Activated CD4-positive, alpha-beta T cell treated with anti-CD3 and anti-CD28 coated beads, Interleukin-2, amount 50 U/mL, for 48 hours (primary cell): ENCODE results near the gene THSD4.
"Not testable (repeated sequence)": the region's sequence is repeated elsewhere in the genome, so short reads cannot be mapped to it uniquely, and the experiment has no call there.

Experiments
- DNase-seq, 2 experiments: peaks; one replicate each; pipeline ENCODE4 v3.0.0-alpha.2; 2020

The THSD4 gene

GRCh38 chr15:71359246-71359645 is 244.0 kb downstream of the THSD4 start:
- DNase-seq: no peak

DNA sequence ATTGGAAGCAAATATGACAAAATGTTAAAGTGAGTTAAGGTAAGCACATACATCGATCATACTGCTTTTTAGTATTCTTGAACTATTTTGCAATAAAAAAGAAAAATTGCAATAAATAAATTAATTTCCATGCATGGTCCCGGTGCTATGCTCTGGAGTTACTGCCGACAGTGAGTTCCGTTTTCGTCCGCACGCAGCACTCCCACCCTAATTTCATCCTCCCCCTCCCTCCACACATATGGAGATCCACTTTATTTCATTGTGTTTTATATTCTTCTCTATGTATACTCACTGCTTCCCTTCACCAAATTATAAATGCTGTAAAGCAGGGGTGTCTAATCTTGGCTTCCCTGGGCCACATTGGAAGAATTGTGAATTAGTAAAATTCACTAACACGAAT is 247.3 kb downstream of the THSD4 start:
- no peak for DNase-seq

DNA sequence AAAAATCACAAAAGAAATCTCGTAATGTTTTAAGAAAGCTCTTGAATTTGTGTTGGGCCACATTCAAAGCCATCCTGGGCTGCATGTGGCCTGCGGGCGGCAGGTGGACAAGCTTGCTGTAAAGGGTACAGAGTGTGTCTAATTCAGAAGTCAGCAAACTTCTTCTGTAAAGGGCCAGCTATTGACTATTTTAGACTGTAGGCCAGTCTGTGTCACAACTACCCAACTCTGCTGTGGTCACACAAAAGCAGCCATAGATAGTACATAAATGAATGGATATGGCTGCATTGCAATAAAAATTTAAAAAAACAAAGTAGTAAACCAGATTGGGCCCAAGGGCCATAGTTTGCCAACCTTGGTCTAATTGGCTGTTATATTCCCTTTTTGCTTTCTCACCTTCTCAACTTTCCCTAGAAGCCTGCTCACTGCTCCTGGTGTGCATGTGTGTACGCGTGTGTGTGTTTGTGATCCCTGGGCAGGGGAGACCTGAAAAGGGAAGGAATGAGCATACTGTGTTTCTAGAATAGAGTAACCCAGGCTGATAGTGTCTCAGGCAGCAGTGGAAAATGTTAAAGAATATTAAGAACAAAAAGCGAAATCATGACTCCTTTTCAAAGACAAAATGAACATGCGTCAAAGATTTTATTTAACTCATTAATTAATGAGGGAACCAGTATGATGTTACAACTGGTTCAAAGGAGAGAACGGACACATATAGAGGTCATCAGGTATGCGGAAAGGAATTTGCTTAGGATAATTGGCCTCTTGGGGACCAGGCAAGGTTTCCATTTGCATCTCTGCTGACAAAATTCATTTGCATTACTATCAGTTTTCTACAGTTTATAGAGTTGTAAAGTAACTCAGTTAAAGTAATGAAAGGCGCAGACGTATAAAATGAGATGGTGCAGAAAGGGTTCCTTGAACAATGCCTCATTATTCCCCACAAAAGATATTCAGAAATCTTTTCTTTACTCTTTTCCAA is 248.0 kb downstream of the THSD4 start:
- DNase-seq: no peak

- no peak for DNase-seq
These were observed 248.9 kb downstream of the THSD4 start for GRCh38 chr15:71364117-71364584.

GRCh38 chr15:71366522-71366921 is 251.3 kb downstream of the THSD4 start:
- DNase-seq: no peak

GRCh38 chr15:71366926-71367325 is 251.7 kb downstream of the THSD4 start:
- DNase-seq: no peak

DNA sequence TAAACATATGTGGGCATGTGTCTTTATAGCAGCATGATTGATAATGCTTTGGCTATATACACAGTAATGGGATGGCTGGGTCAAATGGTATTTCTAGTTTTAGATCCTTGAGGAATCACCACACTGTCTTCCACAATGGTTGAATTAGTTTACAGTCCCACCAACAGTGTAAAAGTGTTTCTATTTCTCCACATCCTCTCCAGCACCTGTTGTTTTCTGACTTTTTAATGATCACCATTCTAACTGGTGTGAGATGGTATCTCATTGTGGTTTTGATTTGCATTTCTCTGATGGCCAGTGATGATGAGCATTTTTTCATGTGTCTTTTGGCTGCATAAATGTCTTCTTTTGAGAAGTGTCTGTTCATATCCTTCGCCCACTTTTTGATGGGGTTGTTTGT is 252.5 kb downstream of the THSD4 start:
- DNase-seq: not testable (repeated sequence)

GRCh38 chr15:71372769-71373168 is 257.5 kb downstream of the THSD4 start:
- DNase-seq: peak; percentile 5 to 8

DNA sequence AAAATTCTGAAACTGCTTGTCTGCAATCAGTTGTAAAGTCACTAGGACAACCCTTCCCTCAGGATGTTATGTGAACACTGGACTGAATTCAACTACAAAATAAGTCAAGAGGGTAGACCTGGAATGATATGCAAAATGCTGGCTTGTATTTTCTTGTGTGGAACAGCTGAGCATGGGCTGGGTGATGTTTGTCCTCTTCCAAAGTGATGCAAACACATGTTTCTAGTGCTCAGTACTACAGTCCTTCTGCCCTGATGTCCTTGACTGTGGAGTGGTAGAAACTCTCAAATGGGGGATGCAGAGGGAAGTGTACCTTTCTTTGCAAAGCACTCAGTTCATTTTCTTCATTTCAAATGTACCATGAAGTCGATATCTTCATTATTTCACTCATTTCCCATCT is 258.6 kb downstream of the THSD4 start:
- no peak for DNase-seq

DNA sequence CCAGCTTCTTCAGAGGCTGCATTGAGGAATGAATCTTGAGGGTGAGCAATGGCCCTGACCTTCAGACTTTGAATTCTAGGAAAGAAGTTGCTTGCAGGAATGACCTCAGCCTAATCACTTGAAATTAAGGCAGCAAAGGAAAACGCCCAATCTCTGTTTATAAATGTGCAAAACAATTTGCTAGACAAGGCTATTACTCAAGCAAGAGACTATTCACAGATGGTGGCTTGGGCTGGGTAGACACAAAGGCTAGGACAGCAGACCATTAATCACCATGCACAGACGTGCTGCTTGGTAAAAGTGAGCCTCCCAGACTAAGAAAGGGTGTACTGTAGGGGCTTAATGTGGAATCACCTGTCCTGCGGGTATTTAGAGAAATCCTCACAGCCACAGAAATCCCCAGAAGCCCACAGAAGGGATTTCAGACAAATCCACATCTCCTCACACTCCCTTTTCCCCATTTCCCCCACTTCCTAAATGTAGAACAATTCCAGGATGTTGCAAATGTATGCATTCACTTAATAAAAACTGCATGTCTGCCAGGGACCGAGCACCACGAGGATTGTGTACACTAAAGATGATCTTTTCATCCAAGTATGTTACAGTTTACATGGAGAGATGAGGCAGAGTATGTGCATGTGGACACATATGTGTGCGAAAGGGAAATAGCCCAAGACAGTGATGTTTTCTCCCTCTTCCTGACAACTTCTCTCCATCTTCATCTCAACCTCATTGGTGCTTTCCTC is 259.5 kb downstream of the THSD4 start:
- DNase-seq: no peak

- no peak for DNase-seq
These were observed 260.7 kb downstream of the THSD4 start for GRCh38 chr15:71375934-71376333.

DNA sequence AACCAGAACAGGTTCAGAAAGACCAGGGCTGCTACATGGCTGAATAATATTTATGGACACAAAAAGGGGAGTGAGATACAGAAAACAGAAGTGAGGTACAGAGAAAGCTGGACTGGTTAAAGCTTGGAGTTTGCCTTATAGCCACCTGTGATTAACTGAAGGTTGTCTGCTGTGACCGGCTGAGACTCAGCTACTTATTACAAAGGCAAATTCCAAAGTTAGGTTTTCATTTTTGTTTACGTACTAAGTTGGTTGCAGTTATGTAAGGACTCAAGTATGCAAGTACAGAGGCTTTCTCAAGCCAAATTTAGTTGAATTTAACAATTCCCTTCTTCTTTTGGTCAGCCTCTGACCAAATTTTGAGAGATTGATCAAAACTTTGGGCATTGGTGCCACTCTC is 264.6 kb downstream of the THSD4 start:
- no peak for DNase-seq

DNA sequence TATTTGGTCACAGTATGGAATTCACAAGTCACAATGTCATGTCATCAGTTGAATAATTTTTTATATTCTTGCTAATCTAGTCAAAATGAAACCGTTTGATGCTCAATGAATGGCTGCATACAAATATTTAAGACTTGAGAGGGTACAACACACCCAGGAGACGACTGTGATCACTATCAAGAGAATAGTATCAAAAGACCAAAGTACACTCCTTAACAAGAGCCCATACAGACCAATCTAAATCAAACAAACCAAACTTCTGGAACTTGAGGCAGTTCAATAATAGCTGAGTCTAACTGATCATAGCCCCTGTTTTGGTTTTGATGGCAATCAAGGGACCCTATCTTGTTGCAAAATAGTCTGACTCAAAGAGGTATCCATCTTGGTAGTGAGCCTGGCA is 265.1 kb downstream of the THSD4 start:
- no peak for DNase-seq

GRCh38 chr15:71384501-71384900 is 269.2 kb downstream of the THSD4 start:
- no peak for DNase-seq

GRCh38 chr15:71385026-71385425 is 269.8 kb downstream of the THSD4 start:
- DNase-seq: no peak

GRCh38 chr15:71385457-71385856 is 270.2 kb downstream of the THSD4 start:
- no peak for DNase-seq

- no peak for DNase-seq
These were observed 270.7 kb downstream of the THSD4 start for GRCh38 chr15:71386005-71386404.

- no peak for DNase-seq
These were observed 271.4 kb downstream of the THSD4 start for GRCh38 chr15:71386448-71387236.

GRCh38 chr15:71387810-71388209 is 272.5 kb downstream of the THSD4 start:
- no peak for DNase-seq

DNA sequence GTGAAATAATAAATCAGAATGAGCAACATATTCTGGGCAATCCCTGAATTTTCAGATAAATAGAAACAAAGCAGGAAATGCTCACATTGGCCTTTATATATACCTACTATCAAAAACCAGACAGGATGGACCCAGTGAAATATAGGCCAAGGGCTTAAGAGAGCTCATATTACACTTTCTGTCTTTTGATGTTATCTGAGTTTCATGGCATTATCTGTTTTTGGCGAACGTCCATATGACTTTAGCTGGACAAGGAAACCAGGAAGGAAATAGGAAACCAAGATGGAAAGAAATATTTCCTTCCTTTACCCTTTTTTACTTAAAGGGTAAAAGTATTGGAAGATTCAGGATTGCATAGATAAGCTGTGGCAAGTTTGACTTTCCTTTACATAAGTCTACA is 274.8 kb downstream of the THSD4 start:
- DNase-seq: no peak

DNA sequence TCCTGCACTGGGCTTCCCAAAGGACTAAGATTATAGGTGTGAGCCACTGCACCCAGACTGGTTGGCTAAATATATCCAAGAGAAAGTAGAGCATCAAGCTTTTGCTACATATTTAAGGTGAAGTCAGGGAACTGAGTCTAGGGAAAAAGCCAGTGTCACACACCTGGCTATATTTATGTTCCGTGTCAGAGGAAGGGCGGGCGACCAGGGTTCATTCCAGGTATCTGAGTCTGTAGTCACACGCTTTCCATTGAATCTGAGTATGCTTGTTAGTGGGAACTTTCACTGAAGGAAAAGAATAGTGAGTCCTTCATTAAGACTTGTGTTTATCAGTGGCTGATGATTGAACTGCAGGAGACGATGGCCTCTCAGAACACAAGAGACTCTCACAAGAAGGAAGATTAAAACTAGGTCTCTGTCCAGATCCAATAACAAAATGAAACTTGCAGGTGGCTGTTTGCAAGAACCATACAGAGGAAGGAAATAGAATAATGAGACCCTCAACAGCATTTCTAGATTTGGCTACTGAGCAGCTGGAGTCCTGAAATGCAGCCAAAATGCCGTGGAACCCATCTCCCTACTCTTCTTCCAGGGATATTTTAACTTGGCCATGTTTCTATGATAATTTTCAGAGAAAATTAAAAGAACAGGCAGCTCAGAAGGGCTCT is 276.3 kb downstream of the THSD4 start:
- no peak for DNase-seq

- no peak for DNase-seq
These were observed 277.6 kb downstream of the THSD4 start for GRCh38 chr15:71392861-71393283.
